Measurements from ENCODE around the gene LTK.

LTK gene

DNA sequence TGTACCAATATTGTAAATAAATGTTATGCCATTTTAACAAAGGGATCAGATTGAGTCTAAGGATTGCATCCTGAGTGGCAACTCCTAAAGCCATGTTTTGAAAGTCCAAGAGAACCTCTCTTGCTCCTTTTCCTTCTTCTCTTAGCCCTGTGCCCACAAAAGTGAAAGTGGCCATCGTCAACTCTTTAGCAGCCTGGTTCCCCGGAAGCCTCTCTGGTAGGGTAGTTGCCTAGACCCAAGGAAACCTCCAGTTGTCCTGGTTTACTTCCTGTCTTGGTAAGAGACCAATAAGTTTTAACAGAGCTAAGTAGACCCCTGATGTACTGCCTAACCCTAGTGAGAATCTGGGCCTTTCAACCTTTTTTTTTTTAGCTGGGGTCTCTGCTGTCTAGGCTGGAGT lies 30.1 kb downstream of the LTK start:
- no peaks in the 10 kb centered on the region for H3K79me2 ChIP-seq (ENCODE audit: low read length)
- no peaks in the 10 kb centered on the region for H3K27me3 ChIP-seq (replicated peaks; ENCODE audit: insufficient read depth, low read length)
- H3K4me3 ChIP-seq (ENCODE audit: low read length) = no peak overlapping the region
- H3K27ac ChIP-seq (ENCODE audit: low read length) = peak overlapping the region; percentile 33; the same call in 1 of the 2 replicates
- H3K4me2 ChIP-seq (ENCODE audit: low read depth, low read length) = peak overlapping the region; percentile 34
- TF ChIP-seq EZH2phosphoT487 (IDR thresholded peaks at IDR 0.05; ENCODE audit: low read length) (no peak), EZH2 (optimal IDR thresholded peaks at IDR 0.05; ENCODE audit: low read depth, low read length) (no peak)
- TF ChIP-seq, protein P1, sequence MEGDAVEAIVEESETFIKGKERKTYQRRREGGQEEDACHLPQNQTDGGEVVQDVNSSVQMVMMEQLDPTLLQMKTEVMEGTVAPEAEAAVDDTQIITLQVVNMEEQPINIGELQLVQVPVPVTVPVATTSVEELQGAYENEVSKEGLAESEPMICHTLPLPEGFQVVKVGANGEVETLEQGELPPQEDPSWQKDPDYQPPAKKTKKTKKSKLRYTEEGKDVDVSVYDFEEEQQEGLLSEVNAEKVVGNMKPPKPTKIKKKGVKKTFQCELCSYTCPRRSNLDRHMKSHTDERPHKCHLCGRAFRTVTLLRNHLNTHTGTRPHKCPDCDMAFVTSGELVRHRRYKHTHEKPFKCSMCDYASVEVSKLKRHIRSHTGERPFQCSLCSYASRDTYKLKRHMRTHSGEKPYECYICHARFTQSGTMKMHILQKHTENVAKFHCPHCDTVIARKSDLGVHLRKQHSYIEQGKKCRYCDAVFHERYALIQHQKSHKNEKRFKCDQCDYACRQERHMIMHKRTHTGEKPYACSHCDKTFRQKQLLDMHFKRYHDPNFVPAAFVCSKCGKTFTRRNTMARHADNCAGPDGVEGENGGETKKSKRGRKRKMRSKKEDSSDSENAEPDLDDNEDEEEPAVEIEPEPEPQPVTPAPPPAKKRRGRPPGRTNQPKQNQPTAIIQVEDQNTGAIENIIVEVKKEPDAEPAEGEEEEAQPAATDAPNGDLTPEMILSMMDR (IDR thresholded peaks at IDR 0.05; ENCODE audit: low read length) = no peak
- no peaks in the 10 kb centered on the region for H3K9me3 ChIP-seq (replicated peaks; ENCODE audit: insufficient read depth, low read length)
- DNase-seq = no peak
- no peaks in the 10 kb centered on the region for H3K9me2 ChIP-seq (replicated peaks; ENCODE audit: insufficient read depth, low read length)
- H3K36me3 ChIP-seq (replicated peaks; ENCODE audit: insufficient read depth, low read length) = no peaks in the 10 kb centered on the region
- H2AFZ ChIP-seq (ENCODE audit: low read length) = no peak overlapping the region
- H3K9ac ChIP-seq (ENCODE audit: low read length) = no peak overlapping the region; the same call in 1 of the 2 replicates
- H3F3A ChIP-seq (ENCODE audit: insufficient read depth, low read length) = peaks cover 4% of the 10 kb centered on the region; the same call in 1 of the 2 replicates
- H4K20me1 ChIP-seq (ENCODE audit: insufficient read depth, low read length) = no peaks in the 10 kb centered on the region; the same call in 1 of the 2 replicates
- H3K4me1 ChIP-seq (ENCODE audit: low read length) = peaks cover 19% of the 10 kb centered on the region

DNA sequence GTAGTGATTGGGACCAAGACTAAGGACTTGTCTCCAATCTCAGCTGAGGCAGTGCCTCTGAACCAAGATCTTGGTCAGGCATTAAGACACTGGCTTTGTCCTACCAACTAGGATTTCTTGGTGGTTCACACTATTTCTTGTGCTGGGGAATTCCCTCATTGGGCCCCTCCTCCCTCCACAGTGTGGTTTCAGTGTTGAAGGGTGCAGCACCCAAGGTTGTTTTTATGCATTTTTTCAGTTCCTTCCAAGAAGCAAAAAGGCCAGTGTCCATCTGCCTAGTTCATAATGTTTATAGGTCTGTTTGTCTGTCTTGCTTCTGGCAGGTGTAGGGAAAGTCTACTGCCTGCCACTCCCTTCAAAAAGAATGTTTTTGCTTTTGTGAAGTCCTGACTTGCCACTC lies 30.5 kb downstream of the LTK start:
- Histone ChIP-seq H2AFZ (ENCODE audit: low read length) (no peak overlapping the region), H3K36me3 (replicated peaks; ENCODE audit: insufficient read depth, low read length) (no peaks in the 10 kb centered on the region), H3F3A (ENCODE audit: insufficient read depth, low read length) (peaks cover 6% of the 10 kb centered on the region; the same call in 1 of the 2 replicates), H3K4me3 (ENCODE audit: low read length) (no peak overlapping the region), H3K27ac (ENCODE audit: low read length) (peak overlapping the region; percentile 33; the same call in 1 of the 2 replicates), H3K9me2 (replicated peaks; ENCODE audit: insufficient read depth, low read length) (no peaks in the 10 kb centered on the region), H3K27me3 (replicated peaks; ENCODE audit: insufficient read depth, low read length) (no peaks in the 10 kb centered on the region), H4K20me1 (ENCODE audit: insufficient read depth, low read length) (no peaks in the 10 kb centered on the region; the same call in 1 of the 2 replicates), H3K79me2 (ENCODE audit: low read length) (no peaks in the 10 kb centered on the region), H3K9ac (ENCODE audit: low read length) (no peak overlapping the region; the same call in 1 of the 2 replicates), H3K4me2 (ENCODE audit: low read depth, low read length) (peak overlapping the region; percentile 34), H3K9me3 (replicated peaks; ENCODE audit: insufficient read depth, low read length) (no peaks in the 10 kb centered on the region), H3K4me1 (ENCODE audit: low read length) (peaks cover 19% of the 10 kb centered on the region)
- DNase-seq = peak; percentile 45
- TF ChIP-seq, protein P1 (IDR thresholded peaks at IDR 0.05; ENCODE audit: low read length) = no peak
- no peak for TF ChIP-seq EZH2 (optimal IDR thresholded peaks at IDR 0.05; ENCODE audit: low read depth, low read length)
- no peak for TF ChIP-seq EZH2phosphoT487 (IDR thresholded peaks at IDR 0.05; ENCODE audit: low read length)

GRCh38 chr15:41482110-41482877 lies 31.3 kb downstream of the LTK start:
- Histone ChIP-seq H3K4me1 (ENCODE audit: low read length) (peaks cover 19% of the 10 kb centered on the region), H3K9me3 (replicated peaks; ENCODE audit: insufficient read depth, low read length) (no peaks in the 10 kb centered on the region), H3K27me3 (replicated peaks; ENCODE audit: insufficient read depth, low read length) (no peaks in the 10 kb centered on the region), H3K36me3 (replicated peaks; ENCODE audit: insufficient read depth, low read length) (no peaks in the 10 kb centered on the region), H3K4me2 (ENCODE audit: low read depth, low read length) (peak overlapping the region; percentile 34), H3K9me2 (replicated peaks; ENCODE audit: insufficient read depth, low read length) (no peaks in the 10 kb centered on the region), H3K9ac (ENCODE audit: low read length) (no peak overlapping the region), H3K79me2 (ENCODE audit: low read length) (no peaks in the 10 kb centered on the region), H3K27ac (ENCODE audit: low read length) (no peak overlapping the region), H2AFZ (ENCODE audit: low read length) (no peak overlapping the region), H3F3A (ENCODE audit: insufficient read depth, low read length) (peaks cover 6% of the 10 kb centered on the region; the same call in 1 of the 2 replicates), H3K4me3 (ENCODE audit: low read length) (no peak overlapping the region), H4K20me1 (ENCODE audit: insufficient read depth, low read length) (no peaks in the 10 kb centered on the region; the same call in 1 of the 2 replicates)
- DNase-seq = no peak
- TF ChIP-seq EZH2phosphoT487 (IDR thresholded peaks at IDR 0.05; ENCODE audit: low read length) (no peak), EZH2 (optimal IDR thresholded peaks at IDR 0.05; ENCODE audit: low read depth, low read length) (no peak)

Data from MM.1S (cell line).